Type B pancreatic cell (in vitro differentiated cells): ENCODE data around the gene PACRG. TPM values are rescaled to one million over a fixed set of nuclear protein-coding genes. Genes with fewer than 3 reads are reported as not detected.

Experiments
- DNase-seq: peaks from one replicate; pipeline ENCODE4 v3.0.0; 2021; ENCODE audit warnings: mixed read lengths; ENCODE audit not compliant: unreplicated experiment; ENCODE audit errors: extremely low spot score
- H3K27ac Mint-ChIP-seq: 2 replicates; pipeline ENCODE4 v1.8.0; 2021; ENCODE audit warnings: mild to moderate bottlenecking, mixed read lengths
- H3K27me3 Mint-ChIP-seq: 2 replicates; pipeline ENCODE4 v1.8.0; 2021; ENCODE audit warnings: mixed read lengths
- H3K36me3 Mint-ChIP-seq: 2 replicates; pipeline ENCODE4 v1.8.0; 2021; ENCODE audit warnings: mixed read lengths
- H3K4me1 Mint-ChIP-seq: one replicate; pipeline ENCODE4 v1.8.0; 2021; ENCODE audit warnings: mixed read lengths; ENCODE audit not compliant: unreplicated experiment
- H3K4me3 Mint-ChIP-seq: 2 replicates; pipeline ENCODE4 v1.8.0; 2021; ENCODE audit warnings: mild to moderate bottlenecking, mixed read lengths
- H3K9me3 Mint-ChIP-seq: 2 replicates; pipeline ENCODE4 v1.8.0; 2021; ENCODE audit warnings: mixed read lengths
- CTCF ChIP-seq: fragments of 200-600 bp; sonication (generic); conservative IDR thresholded peaks from 2 replicates; pipeline ENCODE4 v1.5.0; 2021; ENCODE audit warnings: antibody characterized with exemption, mild to moderate bottlenecking
- total RNA-seq: library from RNA; stranded (reverse); gene quantifications from 2 replicates; pipeline ENCODE4 v1.2.1, GENCODE V29; 2021; ENCODE audit warnings: low replicate concordance

Gene PACRG
- total RNA-seq, 1 donor from 2014 or later, result 5.6 TPM

- no peak for TF ChIP-seq CTCF
- Mint-ChIP-seq H3K27ac (no peak overlapping the region), H3K27me3 (no peaks in the 10 kb centered on the region), H3K4me1 (no peaks in the 10 kb centered on the region), H3K4me3 (no peak overlapping the region), H3K36me3 (no peaks in the 10 kb centered on the region), H3K9me3 (no peaks in the 10 kb centered on the region)
- no peak for DNase-seq
Measured at GRCh38 chr6:163080228-163080627, 352.5 kb downstream of the PACRG start.

- Mint-ChIP-seq H3K27me3 (peaks cover 4% of the 10 kb centered on the region), H3K4me1 (peaks cover 4% of the 10 kb centered on the region), H3K4me3 (no peak overlapping the region), H3K27ac (no peak overlapping the region), H3K9me3 (no peaks in the 10 kb centered on the region), H3K36me3 (no peaks in the 10 kb centered on the region)
- no peak for TF ChIP-seq CTCF
- DNase-seq, result no peak
Measured at GRCh38 chr6:163083141-163083540, 355.4 kb downstream of the PACRG start.

GRCh38 chr6:163085426-163085825, 357.7 kb downstream of the PACRG start:
- DNase-seq, result no peak
- peaks cover 4% of the 10 kb centered on the region for H3K27me3 Mint-ChIP-seq
- peaks cover 4% of the 10 kb centered on the region for H3K4me1 Mint-ChIP-seq
- H3K4me3 Mint-ChIP-seq, result no peak overlapping the region
- no peak overlapping the region for H3K27ac Mint-ChIP-seq
- no peak for TF ChIP-seq CTCF
- no peaks in the 10 kb centered on the region for H3K36me3 Mint-ChIP-seq
- H3K9me3 Mint-ChIP-seq, result no peaks in the 10 kb centered on the region

GRCh38 chr6:163085861-163086623, 358.3 kb downstream of the PACRG start:
- Mint-ChIP-seq H3K4me3 (no peak overlapping the region), H3K4me1 (peaks cover 4% of the 10 kb centered on the region), H3K27me3 (peaks cover 4% of the 10 kb centered on the region), H3K36me3 (no peaks in the 10 kb centered on the region), H3K27ac (no peak overlapping the region), H3K9me3 (no peaks in the 10 kb centered on the region)
- no peak for DNase-seq
- TF ChIP-seq CTCF, result no peak

- H3K27ac Mint-ChIP-seq, result no peak overlapping the region
- no peaks in the 10 kb centered on the region for H3K36me3 Mint-ChIP-seq
- no peak for TF ChIP-seq CTCF
- H3K4me3 Mint-ChIP-seq, result no peak overlapping the region
- DNase-seq, result no peak
- no peaks in the 10 kb centered on the region for H3K9me3 Mint-ChIP-seq
- peaks cover 4% of the 10 kb centered on the region for H3K4me1 Mint-ChIP-seq
- H3K27me3 Mint-ChIP-seq, result peaks cover 4% of the 10 kb centered on the region
Measured at GRCh38 chr6:163086624-163086920, 358.8 kb downstream of the PACRG start.
